ENCODE data around the gene CLDN9.

DNA sequence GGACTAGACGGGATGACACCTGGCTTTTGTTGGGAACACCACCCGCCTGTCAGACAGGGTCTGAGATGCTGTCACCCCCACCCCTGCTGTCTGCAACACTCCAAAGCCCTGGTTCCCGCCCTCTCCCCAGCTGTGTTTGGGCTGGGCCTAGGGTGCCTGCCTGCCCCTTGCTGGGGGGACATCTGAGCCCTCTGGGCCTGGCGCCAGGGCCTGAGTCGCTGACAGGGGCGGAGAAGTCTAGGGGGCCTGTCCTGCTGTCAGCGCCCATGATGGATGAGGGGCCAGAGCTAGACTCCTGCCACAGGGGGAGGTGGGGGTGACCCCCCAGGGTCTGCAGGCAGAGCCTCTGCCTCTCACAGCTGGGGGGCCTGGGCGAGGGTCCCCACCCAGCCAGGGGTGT lies 24.9 kb upstream of the CLDN9 start:
- TF ChIP-seq, protein P1, sequence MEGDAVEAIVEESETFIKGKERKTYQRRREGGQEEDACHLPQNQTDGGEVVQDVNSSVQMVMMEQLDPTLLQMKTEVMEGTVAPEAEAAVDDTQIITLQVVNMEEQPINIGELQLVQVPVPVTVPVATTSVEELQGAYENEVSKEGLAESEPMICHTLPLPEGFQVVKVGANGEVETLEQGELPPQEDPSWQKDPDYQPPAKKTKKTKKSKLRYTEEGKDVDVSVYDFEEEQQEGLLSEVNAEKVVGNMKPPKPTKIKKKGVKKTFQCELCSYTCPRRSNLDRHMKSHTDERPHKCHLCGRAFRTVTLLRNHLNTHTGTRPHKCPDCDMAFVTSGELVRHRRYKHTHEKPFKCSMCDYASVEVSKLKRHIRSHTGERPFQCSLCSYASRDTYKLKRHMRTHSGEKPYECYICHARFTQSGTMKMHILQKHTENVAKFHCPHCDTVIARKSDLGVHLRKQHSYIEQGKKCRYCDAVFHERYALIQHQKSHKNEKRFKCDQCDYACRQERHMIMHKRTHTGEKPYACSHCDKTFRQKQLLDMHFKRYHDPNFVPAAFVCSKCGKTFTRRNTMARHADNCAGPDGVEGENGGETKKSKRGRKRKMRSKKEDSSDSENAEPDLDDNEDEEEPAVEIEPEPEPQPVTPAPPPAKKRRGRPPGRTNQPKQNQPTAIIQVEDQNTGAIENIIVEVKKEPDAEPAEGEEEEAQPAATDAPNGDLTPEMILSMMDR (IDR thresholded peaks at IDR 0.05; ENCODE audit: low read length) = no peak
- TF ChIP-seq EZH2phosphoT487 (IDR thresholded peaks at IDR 0.05; ENCODE audit: low read length) = no peak

Data from MM.1S (cell line).